Measurements from ENCODE around the gene RAB19. TPM values are rescaled to one million over a fixed set of nuclear protein-coding genes. Genes with fewer than 3 reads are reported as not detected.
A peak's percentile ranks its signal among the peaks of the same experiment; 100 is the strongest.

Gene RAB19
- total and polyA plus RNA-seq, 9 of the 15 experiments (the other 6 are each of a cell fraction or from before 2014, with no cell fraction given) = not detected

GRCh38 chr7:140403878-140404564 lies at the start of gene RAB19 (continued):
- TF ChIP-seq REST (IDR thresholded peaks at IDR 0.05; ENCODE audit: borderline replicate concordance) = no peak
- TF ChIP-seq REST (CRISPR knock-in tag; IDR thresholded peaks at IDR 0.05; ENCODE audit: low read depth) = no peak
- no peak for TF ChIP-seq WHSC1 (IDR thresholded peaks at IDR 0.05; ENCODE audit: low read length)
- no peak for TF ChIP-seq ZNF318 (IDR thresholded peaks at IDR 0.05; ENCODE audit: borderline replicate concordance in 1 of 2, low read depth in 1 of 2)
- no peak for TF ChIP-seq PYGO2 (tag; IDR thresholded peaks at IDR 0.05)
- TF ChIP-seq ETS1 (conservative IDR thresholded peaks at IDR 0.05; ENCODE audit: control insufficient read depth, low read depth, low read length) = 0 out of 2 replicates have a peak, but pooled peaks have one; percentile 34
- no peak for TF ChIP-seq ZBTB43 (CRISPR knock-in tag; IDR thresholded peaks at IDR 0.05)
